Measurements from ENCODE around the gene CDYL2.

GRCh38 chr16:80744856-80745255 is 59.5 kb downstream of the CDYL2 start:
- TF ChIP-seq REST (IDR thresholded peaks at IDR 0.05; ENCODE audit: insufficient read depth in 1 of 2, low read depth in 2 of 2, low read length in 2 of 2) (no peak), POLR2AphosphoS5 (IDR thresholded peaks at IDR 0.05; ENCODE audit: low read depth, low read length) (no peak)
